Endothelial cell (in vitro differentiated cells): ENCODE data around the gene BEX3. TPM values are rescaled to one million over a fixed set of nuclear protein-coding genes. Genes with fewer than 3 reads are reported as not detected.

Experiments used
- DNase-seq: peaks from one replicate; pipeline ENCODE4 v3.0.0; 2021; ENCODE audit warnings: low spot score
- H3K27ac Mint-ChIP-seq: one replicate; pipeline ENCODE4 v1.8.0; 2021; ENCODE audit warnings: mixed read lengths, inconsistent platforms; ENCODE audit not compliant: unreplicated experiment
- H3K27me3 Mint-ChIP-seq: one replicate; pipeline ENCODE4 v1.8.0; 2021; ENCODE audit warnings: mild to moderate bottlenecking, moderate library complexity, mixed read lengths, inconsistent platforms; ENCODE audit not compliant: unreplicated experiment
- H3K36me3 Mint-ChIP-seq: one replicate; pipeline ENCODE4 v1.8.0; 2021; ENCODE audit warnings: mild to moderate bottlenecking, low read depth, mixed read lengths, inconsistent platforms; ENCODE audit not compliant: unreplicated experiment
- H3K4me1 Mint-ChIP-seq: one replicate; pipeline ENCODE4 v1.8.0; 2021; ENCODE audit warnings: mild to moderate bottlenecking, mixed read lengths, inconsistent platforms; ENCODE audit not compliant: unreplicated experiment
- H3K4me3 Mint-ChIP-seq: one replicate; pipeline ENCODE4 v1.8.0; 2021; ENCODE audit warnings: mild to moderate bottlenecking, mixed read lengths, inconsistent platforms; ENCODE audit not compliant: unreplicated experiment
- H3K9me3 Mint-ChIP-seq: one replicate; pipeline ENCODE4 v1.8.0; 2021; ENCODE audit warnings: mixed read lengths, inconsistent platforms; ENCODE audit not compliant: unreplicated experiment
- total RNA-seq: library from RNA; stranded (reverse); fragmentation: NEBNext Ultra II Directional; extraction: Animal tissue kit (Norgen Biotek cat#: 25700); gene quantifications from one replicate; pipeline ENCODE4 v1.2.1, GENCODE V29; 2021; ENCODE audit not compliant: unreplicated experiment
- TF ChIP-seq, protein P1 (sequence below): fragments of 200-600 bp; sonication (generic); IDR thresholded peaks from one replicate; pipeline ENCODE4 v1.5.0; 2021; ENCODE audit warnings: antibody characterized with exemption; ENCODE audit not compliant: unreplicated experiment

Gene BEX3
- total RNA-seq, 1 donor from 2014 or later: 313 TPM

DNA sequence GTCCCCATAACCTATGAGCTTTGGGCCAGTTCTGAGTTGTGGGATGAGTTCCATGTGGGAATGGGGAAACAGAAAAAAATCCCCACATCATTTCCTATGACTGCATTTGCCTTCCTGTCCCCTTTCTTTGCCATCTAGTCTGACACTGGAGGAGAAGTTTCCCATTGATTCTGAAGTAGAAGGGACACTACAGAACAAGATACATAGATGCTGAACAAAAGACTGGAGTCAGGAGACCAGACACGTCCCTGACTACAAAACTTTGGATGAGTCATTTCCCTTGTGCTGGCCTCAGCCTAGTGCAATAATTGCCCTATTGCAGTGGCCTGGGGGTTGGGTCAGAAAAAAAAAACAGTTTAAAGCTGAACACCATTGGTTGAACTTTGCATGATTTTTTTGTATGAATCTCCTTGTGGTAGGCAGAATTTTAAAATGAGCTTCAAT, 22.1 kb downstream of the BEX3 start:
- H3K36me3 Mint-ChIP-seq: no peaks in the 10 kb centered on the region
- no peak for DNase-seq

GRCh38 chrX:103399744-103400143, 23.4 kb downstream of the BEX3 start:
- Mint-ChIP-seq H3K27ac (no peak overlapping the region), H3K36me3 (no peaks in the 10 kb centered on the region), H3K4me3 (no peak overlapping the region), H3K9me3 (no peaks in the 10 kb centered on the region), H3K27me3 (peaks cover 2% of the 10 kb centered on the region), H3K4me1 (peaks cover 9% of the 10 kb centered on the region)
- TF ChIP-seq, protein P1, sequence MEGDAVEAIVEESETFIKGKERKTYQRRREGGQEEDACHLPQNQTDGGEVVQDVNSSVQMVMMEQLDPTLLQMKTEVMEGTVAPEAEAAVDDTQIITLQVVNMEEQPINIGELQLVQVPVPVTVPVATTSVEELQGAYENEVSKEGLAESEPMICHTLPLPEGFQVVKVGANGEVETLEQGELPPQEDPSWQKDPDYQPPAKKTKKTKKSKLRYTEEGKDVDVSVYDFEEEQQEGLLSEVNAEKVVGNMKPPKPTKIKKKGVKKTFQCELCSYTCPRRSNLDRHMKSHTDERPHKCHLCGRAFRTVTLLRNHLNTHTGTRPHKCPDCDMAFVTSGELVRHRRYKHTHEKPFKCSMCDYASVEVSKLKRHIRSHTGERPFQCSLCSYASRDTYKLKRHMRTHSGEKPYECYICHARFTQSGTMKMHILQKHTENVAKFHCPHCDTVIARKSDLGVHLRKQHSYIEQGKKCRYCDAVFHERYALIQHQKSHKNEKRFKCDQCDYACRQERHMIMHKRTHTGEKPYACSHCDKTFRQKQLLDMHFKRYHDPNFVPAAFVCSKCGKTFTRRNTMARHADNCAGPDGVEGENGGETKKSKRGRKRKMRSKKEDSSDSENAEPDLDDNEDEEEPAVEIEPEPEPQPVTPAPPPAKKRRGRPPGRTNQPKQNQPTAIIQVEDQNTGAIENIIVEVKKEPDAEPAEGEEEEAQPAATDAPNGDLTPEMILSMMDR: no peak
- no peak for DNase-seq

More for the DNA sequence above, 22.1 kb downstream of the BEX3 start:
- Mint-ChIP-seq H3K27ac (no peak overlapping the region), H3K4me3 (no peak overlapping the region), H3K4me1 (peaks cover 5% of the 10 kb centered on the region), H3K9me3 (no peaks in the 10 kb centered on the region), H3K27me3 (no peaks in the 10 kb centered on the region)
- TF ChIP-seq, protein P1: no peak

DNA sequence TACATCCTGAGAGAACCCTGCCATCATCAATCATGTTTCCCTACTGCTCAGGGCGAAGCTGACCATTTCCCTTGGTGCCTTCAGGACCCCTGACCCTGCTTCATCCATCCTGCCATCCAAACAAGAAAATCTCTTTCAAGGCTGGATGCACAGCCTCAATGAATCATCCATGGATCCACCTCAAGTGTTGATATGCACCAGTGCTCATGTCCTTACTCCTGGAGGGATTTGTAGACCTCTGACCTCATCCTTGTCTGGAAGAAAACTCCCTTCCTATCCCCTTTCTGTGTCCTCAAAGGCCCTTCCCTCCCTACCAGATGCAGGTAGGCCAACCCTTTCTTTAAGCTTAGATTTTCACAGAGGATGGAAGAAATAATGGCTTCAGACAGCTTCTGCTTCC, 24.6 kb downstream of the BEX3 start:
- no peaks in the 10 kb centered on the region for H3K36me3 Mint-ChIP-seq
- H3K4me3 Mint-ChIP-seq: no peak overlapping the region
- H3K4me1 Mint-ChIP-seq: peaks cover 9% of the 10 kb centered on the region
- TF ChIP-seq, protein P1: no peak
- no peaks in the 10 kb centered on the region for H3K9me3 Mint-ChIP-seq
- H3K27me3 Mint-ChIP-seq: peaks cover 5% of the 10 kb centered on the region
- no peak for DNase-seq
- no peak overlapping the region for H3K27ac Mint-ChIP-seq

GRCh38 chrX:103404231-103405008, 28.1 kb downstream of the BEX3 start:
- TF ChIP-seq, protein P1: no peak
- peaks cover 1% of the 10 kb centered on the region for H3K36me3 Mint-ChIP-seq
- H3K27ac Mint-ChIP-seq: peak overlapping the region; percentile 93
- H3K27me3 Mint-ChIP-seq: peaks cover 5% of the 10 kb centered on the region
- no peaks in the 10 kb centered on the region for H3K9me3 Mint-ChIP-seq
- H3K4me3 Mint-ChIP-seq: peak overlapping the region; percentile 92
- peaks cover 4% of the 10 kb centered on the region for H3K4me1 Mint-ChIP-seq
- DNase-seq: peak; percentile 60

GRCh38 chrX:103405009-103405333, 28.6 kb downstream of the BEX3 start:
- H3K27ac Mint-ChIP-seq: peak overlapping the region; percentile 93
- peaks cover 5% of the 10 kb centered on the region for H3K36me3 Mint-ChIP-seq

More at GRCh38 chrX:103405009-103405333, 28.6 kb downstream of the BEX3 start:
- peaks cover 4% of the 10 kb centered on the region for H3K4me1 Mint-ChIP-seq
- no peak for DNase-seq
- H3K9me3 Mint-ChIP-seq: no peaks in the 10 kb centered on the region
- TF ChIP-seq, protein P1: no peak
- peak overlapping the region; percentile 92 for H3K4me3 Mint-ChIP-seq
- H3K27me3 Mint-ChIP-seq: peaks cover 5% of the 10 kb centered on the region
